ENCODE results near the gene TAS1R3.

The TAS1R3 gene

GRCh38 chr1:1340791-1341548 is 9.9 kb downstream of the TAS1R3 start:
- no peak for DNase-seq

GRCh38 chr1:1341549-1342021 is 10.5 kb downstream of the TAS1R3 start:
- no peak for DNase-seq

- no peak for DNase-seq
Measured at GRCh38 chr1:1342061-1342562, 11.0 kb downstream of the TAS1R3 start.

DNA sequence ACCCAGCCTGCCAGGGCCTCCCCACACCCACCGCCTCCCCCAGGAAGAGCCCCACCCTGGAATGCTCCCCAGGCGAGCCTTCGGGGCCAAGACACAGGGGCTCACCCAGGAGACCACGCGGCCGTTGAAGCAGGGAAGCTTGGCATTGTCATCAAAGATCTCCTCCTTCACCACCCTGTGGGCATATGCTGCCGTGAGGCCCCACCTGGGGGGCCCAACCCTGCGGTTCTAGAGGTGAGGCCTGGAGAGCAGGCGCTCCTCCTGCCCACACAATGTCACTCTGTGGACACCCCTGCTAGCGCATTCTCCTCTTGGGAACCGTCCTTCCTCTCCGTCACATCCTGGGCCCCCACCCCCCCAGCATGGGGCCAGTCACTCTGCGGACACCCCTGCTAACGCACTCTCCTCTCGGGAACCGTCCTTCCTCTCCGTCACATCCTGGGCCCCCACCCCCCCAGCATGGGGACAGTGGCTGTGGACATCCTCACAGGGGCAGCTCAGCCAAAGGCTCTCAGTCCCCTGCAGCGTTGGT is 11.6 kb downstream of the TAS1R3 start:
- no peak for DNase-seq

DNA sequence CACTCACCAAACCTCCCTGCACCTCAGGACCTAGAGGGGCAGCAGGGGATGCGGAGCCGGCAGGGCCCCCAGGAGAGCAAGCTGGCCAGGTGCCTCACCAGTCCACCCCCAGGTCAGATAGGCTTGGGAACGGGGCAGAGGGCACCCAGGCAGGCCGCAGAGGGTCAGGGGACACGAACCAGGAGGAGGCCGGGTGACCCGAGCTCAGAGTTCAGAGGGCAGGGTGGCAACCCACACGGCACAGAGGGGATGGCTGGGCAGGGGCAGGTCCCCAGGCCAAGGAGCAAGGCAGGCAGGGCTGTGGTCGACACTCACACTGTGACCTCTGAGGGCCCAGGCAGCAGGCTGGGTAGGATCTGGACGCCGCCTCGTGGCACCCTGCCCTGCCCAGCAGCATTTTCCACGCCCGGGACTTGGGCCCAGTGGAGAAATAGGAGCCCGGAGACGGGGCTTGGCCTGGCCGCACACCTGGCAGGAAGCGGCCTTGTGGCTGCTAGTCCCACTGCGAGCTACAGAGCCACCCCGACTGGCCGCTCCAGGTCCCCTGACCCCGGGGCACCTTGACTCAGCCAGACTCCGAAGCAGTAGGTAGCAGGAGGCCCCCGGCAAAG is 12.8 kb downstream of the TAS1R3 start:
- no peak for DNase-seq

DNA sequence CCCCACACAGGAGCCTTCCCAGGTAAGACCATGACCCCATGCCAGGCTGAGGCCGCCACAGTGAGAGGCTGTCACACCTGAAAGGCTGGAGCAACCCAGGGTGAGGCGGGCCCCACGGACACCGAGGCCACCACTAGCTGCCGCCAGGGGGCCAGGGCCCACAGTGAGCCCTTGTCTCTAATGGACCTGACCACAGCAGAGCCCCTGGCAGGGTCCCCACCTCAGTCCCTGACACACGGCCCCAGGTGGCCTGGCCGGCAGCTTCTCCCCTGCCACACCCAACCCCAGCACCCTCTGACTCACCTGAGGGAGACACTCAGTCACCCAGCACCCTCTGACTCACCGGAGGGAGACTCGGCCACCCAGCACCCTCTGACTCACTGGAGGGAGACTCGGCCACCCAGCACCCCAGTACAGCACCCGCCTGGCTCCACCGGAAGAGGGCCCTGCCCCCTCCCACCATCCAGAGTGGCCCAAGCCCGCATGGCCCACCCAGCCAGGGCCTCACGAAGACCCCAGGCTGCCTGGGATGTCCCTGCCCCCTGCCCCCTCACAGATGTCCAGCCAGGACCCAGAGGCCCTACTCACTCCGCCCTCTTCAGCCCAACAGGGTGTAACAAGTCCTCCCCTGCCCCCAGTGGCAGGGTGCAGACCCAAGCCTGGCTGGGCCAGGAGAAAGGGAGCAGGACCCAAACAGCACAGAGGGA is 13.7 kb downstream of the TAS1R3 start:
- no peak for DNase-seq

GRCh38 chr1:1345384-1345783 is 14.3 kb downstream of the TAS1R3 start:
- no peak for DNase-seq

- no peak for DNase-seq
Measured at GRCh38 chr1:1345860-1346500, 14.9 kb downstream of the TAS1R3 start.

GRCh38 chr1:1346501-1346890 is 15.4 kb downstream of the TAS1R3 start:
- no peak for DNase-seq

GRCh38 chr1:1347026-1347595 is 16.0 kb downstream of the TAS1R3 start:
- DNase-seq, result no peak

- DNase-seq, result no peak
Measured at GRCh38 chr1:1347663-1348419, 16.8 kb downstream of the TAS1R3 start.

GRCh38 chr1:1348420-1349255 is 17.6 kb downstream of the TAS1R3 start:
- no peak for DNase-seq

GRCh38 chr1:1349256-1350012 is 18.4 kb downstream of the TAS1R3 start, which contains the start of gene DVL1:
TSS of gene DVL1 (minus strand) at chr1:1349418. CDS start at chr1:1349065, 353 bp downstream.
- no peak for DNase-seq

GRCh38 chr1:1351511-1352427 is 20.7 kb downstream of the TAS1R3 start:
- DNase-seq, result no peak

GRCh38 chr1:1352786-1353388 is 21.8 kb downstream of the TAS1R3 start:
- DNase-seq, result no peak

GRCh38 chr1:1353389-1354151 is 22.5 kb downstream of the TAS1R3 start:
- no peak for DNase-seq

All from SHP77 treated with DMSO at 0.1 percent for 48 hours (cell line).